Raji (cell line): Measurements from ENCODE around the gene SYNGAP1.
A peak's percentile ranks its signal among the peaks of the same experiment; 100 is the strongest.

Experiments used
- POLR2A ChIP-seq: IDR thresholded peaks from 2 replicates; pipeline ENCODE4 v1.6.1; 2011; ENCODE audit warnings: low read depth, low read length, control low read depth; ENCODE audit not compliant: insufficient read depth

The SYNGAP1 gene

GRCh38 chr6:33416386-33417127, 3.3 kb upstream of the SYNGAP1 start:
- TF ChIP-seq POLR2A = no peak

DNA sequence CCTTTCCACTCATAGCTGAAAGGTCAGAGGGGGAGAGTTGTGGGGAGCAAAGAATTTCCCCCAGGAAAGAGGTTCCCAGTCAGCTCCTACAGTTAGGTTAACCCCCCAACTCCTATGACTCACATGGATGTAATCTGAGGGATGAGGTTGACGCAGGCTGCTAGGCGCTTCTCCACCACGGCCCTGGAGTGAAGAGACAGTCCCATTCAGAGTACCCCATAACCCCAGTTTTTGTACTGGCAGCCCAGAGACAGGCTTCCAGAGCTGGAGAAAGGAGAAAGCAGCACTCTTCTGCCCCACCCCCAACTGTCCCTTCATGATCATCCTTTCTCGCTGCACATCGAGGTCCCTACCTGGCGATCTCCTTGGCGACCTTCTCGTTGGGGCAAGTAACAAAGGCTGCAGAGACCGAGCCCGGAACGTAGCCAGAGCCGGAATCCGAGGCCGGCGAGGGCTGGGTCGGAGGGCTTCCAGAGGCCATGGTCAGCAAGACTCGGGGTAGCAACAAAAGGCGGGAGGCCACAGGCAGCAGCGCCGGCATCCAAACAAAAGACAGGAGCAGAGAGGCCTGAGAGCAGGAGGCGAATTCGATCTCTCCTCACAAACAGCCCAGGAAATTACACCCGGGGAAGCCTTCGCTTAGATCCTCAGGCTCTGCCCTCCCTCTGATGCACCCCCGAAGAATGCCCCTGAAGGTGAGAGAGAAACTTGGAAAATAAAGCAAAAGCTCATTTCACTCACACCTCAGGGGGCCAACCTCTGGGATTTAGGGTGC, 2.5 kb upstream of the SYNGAP1 start:
- TF ChIP-seq POLR2A = no peak

- peak; percentile 92 for TF ChIP-seq POLR2A
Observed at GRCh38 chr6:33417903-33418689, 1.8 kb upstream of the SYNGAP1 start, which contains the start of gene CUTA. CUTA (minus strand) TSS chr6:33418107; CDS start chr6:33418000, 107 bp downstream.

GRCh38 chr6:33418690-33419291, 1.1 kb upstream of the SYNGAP1 start:
- peak; percentile 10; the same call in 1 of the 2 replicates for TF ChIP-seq POLR2A

- no peak for TF ChIP-seq POLR2A
Observed at GRCh38 chr6:33420491-33421343, 852 bp downstream of the SYNGAP1 start.

- no peak for TF ChIP-seq POLR2A
Observed at GRCh38 chr6:33421344-33421643, 1.4 kb downstream of the SYNGAP1 start.

DNA sequence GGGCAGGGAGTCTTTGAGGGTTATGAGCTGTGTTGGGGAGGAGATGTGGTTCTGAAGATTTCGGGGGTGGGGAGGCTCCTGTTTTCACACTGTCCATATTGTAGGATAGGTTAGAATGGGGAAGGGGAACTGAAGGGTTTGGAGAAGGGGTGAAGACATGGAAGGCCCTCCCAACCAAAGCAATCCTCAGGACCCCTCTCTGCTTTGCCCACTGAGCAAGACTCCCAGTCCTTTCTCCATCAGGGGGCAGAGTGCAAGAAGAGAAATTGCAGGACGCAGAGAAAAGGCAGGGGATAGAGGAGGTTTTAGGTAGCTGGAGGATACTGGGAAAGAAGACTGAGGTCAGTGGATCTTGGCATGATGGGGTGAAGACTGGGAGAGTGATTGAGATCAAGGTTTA, 3.9 kb downstream of the SYNGAP1 start:
- no peak for TF ChIP-seq POLR2A

- TF ChIP-seq POLR2A = no peak
Observed at GRCh38 chr6:33424855-33425667, 5.2 kb downstream of the SYNGAP1 start.

- TF ChIP-seq POLR2A = peak; percentile 79
Observed at GRCh38 chr6:33425668-33426577, 6.1 kb downstream of the SYNGAP1 start.

DNA sequence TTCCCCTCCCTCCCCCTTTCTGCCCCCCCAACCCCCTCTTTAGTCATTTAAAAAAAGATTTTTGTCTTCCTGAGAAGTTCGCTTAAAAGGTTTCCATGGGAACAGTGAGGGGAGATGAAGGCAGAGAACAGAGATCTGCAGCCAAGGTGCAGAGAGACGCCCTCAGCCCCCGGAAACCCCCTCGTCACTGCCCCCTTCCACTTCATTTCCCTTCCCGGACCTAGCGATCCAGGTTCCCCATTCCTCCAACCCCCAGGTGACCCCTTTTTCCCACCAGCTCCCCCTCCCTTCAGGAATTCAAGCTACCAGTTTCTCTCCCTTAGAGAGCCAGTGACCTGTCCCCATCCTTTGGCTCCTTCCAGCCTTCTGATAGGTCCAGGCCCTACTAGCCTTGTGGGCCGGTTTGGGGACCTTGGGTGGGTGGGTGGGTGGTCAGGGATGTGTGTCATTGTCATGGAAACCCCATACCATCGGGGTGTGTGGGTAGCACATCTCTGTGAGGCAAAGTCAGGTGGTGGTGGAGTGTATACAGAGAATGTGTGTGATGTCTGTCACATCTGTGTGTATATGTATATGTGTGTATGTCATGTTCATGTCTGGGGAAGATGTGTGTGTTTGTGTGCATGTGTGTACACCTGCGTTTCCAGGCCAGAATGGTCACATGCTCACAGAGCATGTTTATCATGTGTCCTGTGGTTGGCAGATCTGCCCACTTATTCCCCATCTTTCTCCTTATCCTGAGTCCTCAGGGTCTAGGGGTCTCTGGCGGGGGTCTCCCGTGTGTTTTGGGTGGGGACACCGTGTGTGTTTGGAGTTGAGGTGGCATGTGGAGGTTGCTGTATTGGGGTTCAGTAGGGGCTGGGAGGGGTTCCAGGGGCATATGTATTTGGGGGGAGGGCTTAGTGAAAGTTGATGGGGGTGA, 7.0 kb downstream of the SYNGAP1 start:
- peak; percentile 8; the same call in 1 of the 2 replicates for TF ChIP-seq POLR2A

GRCh38 chr6:33427585-33428223, 7.8 kb downstream of the SYNGAP1 start:
- 0 out of 2 replicates have a peak, but pooled peaks have one; percentile 18 for TF ChIP-seq POLR2A
